Muscle layer of colon (tissue), 2 donors: ENCODE measurements around the gene INTS4.
A peak's percentile ranks its signal among the peaks of the same experiment; 100 is the strongest.
"Not testable (repeated sequence)": the region's sequence is repeated elsewhere in the genome, so short reads cannot be mapped to it uniquely, and the experiment has no call there.

Experiments used
- H3K27ac ChIP-seq: one replicate; pipeline ENCODE4 v1.7.0; 2013; ENCODE audit warnings: low read depth, mild to moderate bottlenecking, low read length, moderate library complexity
- H3K27me3 ChIP-seq, 2 donors: one replicate each; pipeline ENCODE4 v1.7.0; 2013; ENCODE audit warnings: low read length in 2 of 2, mild to moderate bottlenecking in 2 of 2; ENCODE audit not compliant: insufficient read depth in 2 of 2, control insufficient read depth in 1 of 2
- H3K36me3 ChIP-seq: one replicate; pipeline ENCODE4 v1.7.0; 2013; ENCODE audit warnings: mild to moderate bottlenecking, low read length; ENCODE audit not compliant: insufficient read depth
- H3K4me1 ChIP-seq: one replicate; pipeline ENCODE4 v1.7.0; 2013; ENCODE audit warnings: mild to moderate bottlenecking, low read length; ENCODE audit not compliant: insufficient read depth
- H3K4me3 ChIP-seq, 2 donors: one replicate each; pipeline ENCODE4 v1.7.0; 2013; ENCODE audit warnings: low read length in 2 of 2, low read depth in 1 of 2, mild to moderate bottlenecking in 1 of 2, moderate library complexity in 1 of 2
- H3K9ac ChIP-seq: one replicate; pipeline ENCODE4 v1.7.0; 2013; ENCODE audit warnings: low read length
- H3K9me3 ChIP-seq: one replicate; pipeline ENCODE4 v1.7.0; 2013; ENCODE audit warnings: mild to moderate bottlenecking, low read length
- donor health status: abdominal sarcoma.
- donor health status: Adenocarcinoma of cecum.

The INTS4 gene

DNA sequence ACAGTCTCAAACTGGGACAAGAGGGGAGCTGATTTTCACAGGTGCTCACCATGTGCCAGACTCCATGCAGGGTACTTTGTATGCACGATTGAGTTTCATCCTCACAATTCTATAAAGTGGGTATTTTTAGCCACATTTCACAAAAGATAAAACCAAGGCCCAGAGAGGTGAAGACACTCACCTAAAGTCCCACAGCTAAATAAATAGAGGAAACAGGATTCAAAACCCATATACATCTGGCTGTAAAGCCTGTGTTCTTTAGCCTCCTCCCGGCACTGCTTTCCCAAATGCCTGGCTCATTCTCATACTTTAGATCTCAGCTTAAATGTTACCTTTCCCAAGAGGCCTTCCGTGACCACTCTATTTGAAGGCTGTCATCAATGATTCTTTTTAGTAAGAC is 41.8 kb upstream of the INTS4 start:
- Histone ChIP-seq H3K27ac (no peak overlapping the region), H3K36me3 (no peaks in the 10 kb centered on the region), H3K9me3 (no peaks in the 10 kb centered on the region), H3K4me3 (no peak overlapping the region), H3K9ac (no peak overlapping the region), H3K27me3 (no peaks in the 10 kb centered on the region), H3K4me1 (peaks cover 22% of the 10 kb centered on the region)

DNA sequence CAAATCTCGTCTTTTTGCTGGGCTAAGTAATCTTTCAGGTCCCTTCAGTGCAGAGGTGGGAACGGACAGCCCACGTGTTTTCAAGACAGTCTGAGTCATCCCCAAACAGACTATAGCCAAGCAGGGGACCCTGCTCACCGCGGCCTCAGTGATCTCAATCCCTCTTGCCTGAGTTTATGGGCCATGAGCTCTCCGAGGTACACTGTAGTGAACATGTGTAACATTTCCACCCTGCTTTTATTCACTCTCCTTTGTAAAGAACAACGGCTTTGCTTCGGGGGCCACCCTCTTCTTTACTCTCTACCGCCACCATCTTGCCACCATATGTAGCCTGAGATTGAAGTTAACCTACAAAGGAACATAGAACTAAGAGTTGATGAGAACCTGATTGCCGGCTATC is 40.2 kb upstream of the INTS4 start:
- Histone ChIP-seq H3K27me3 (no peaks in the 10 kb centered on the region), H3K27ac (no peak overlapping the region), H3K4me1 (peaks cover 24% of the 10 kb centered on the region), H3K4me3 (no peak overlapping the region), H3K9me3 (no peaks in the 10 kb centered on the region), H3K9ac (no peak overlapping the region), H3K36me3 (no peaks in the 10 kb centered on the region)

DNA sequence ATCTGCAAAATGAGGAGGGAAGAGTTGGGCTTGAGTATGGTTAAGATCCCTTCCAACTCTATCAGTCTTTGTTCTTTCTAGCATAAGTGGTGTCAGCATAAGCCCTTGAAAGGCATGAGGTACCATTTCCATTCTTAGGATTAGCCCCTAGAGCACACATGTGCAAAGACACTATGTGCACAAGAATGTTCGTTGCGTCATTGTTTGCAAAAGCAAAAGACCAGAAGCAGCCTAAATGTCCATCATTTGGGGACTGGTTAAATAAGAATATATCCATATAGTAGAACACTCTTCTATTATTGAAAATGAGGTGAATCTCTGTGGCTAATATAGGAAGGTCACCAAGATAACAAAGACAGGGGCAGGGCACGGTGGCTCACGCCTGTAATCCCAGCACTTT is 38.6 kb upstream of the INTS4 start:
- Histone ChIP-seq H3K36me3 (no peaks in the 10 kb centered on the region), H3K9me3 (no peaks in the 10 kb centered on the region), H3K27ac (no peak overlapping the region), H3K27me3 (no peaks in the 10 kb centered on the region), H3K4me1 (peaks cover 22% of the 10 kb centered on the region), H3K4me3 (no peak overlapping the region), H3K9ac (no peak overlapping the region)

DNA sequence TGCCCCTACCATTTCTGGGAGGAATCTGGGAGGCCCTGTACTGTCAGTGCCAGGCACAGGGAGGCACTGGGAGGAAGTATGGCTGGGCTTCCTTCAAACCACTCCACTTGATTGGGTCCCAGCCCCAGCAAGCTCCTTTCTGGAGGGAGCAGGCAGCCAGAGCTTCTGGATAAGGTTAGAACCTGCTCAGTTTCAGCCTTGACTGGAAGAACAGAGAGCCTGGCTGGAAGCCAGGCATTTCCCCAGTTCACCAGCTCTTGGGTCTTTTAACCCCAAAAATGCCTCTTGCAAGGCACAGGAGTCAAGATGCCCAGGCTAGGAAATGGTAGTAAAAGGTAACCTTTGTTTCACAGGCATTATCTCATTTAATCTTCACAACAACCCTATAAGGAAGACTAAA is 37.6 kb upstream of the INTS4 start:
- no peak overlapping the region for H3K27ac ChIP-seq

DNA sequence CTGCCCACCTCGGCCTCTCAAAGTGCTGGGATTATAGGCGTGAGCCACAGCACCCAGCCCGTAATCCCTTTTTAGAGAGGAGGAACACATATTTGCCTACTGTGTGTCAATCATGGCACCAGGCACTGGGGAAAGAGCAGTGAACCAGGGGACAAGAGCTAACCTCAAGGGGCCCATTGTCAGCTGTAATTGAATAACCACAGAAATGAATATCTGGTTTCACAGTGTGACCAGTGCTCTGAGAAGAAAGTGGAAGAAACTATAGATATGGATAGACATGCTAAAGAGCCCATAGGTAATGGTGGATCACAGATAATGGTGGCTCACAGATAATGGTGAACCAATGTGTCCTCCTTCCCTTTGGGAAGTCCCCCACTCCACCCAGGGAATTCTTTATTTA is 37.2 kb upstream of the INTS4 start:
- H3K27ac ChIP-seq = no peak overlapping the region
- peaks cover 22% of the 10 kb centered on the region for H3K4me1 ChIP-seq

More for the DNA sequence above, 37.6 kb upstream of the INTS4 start:
- H3K4me3 ChIP-seq = no peak overlapping the region
- H3K36me3 ChIP-seq = no peaks in the 10 kb centered on the region
- H3K27me3 ChIP-seq = no peaks in the 10 kb centered on the region
- H3K9ac ChIP-seq = no peak overlapping the region
- H3K4me1 ChIP-seq = peaks cover 22% of the 10 kb centered on the region
- no peaks in the 10 kb centered on the region for H3K9me3 ChIP-seq

DNA sequence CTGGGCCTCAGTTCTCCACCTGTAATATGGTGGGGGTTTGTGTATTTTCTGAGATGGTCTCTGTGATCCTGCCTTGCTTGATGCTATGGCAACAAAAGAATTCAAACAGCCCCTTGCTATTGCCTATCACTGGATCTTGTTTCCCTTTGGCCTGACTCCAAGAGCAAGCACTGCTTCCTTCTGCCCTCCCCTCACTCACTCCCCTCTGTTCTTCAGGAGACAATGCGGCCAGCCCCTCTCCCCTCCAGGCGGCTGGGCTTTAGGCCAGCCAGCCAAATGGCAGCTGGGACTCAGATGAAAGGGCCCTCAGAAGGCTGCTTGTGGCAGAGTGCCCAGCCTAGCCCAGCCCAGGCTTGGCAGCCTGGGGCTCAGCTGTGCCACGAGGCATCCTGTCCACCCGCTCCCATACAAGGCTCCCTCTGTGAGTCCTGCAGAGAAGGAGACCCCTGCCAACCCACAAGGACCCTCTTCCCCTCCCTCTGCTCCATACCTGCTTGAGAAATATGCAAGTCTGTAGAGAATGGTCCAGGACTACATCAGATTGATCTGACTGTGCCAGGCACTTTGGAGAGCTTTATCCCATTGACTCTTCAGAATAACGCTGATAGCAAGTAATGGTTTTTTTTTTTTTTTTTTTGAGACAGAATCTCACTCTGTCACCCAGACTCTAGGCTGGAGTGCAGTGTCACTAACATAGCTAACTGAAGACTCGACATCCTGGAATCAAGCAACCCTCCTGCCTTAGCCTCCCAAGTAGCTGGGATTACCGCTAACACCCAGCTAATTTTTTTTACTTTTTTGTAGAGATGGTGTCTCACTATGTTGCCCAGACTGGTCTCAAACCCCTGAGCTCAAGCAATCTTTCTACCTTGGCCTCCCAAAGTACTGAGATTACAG is 36.2 kb upstream of the INTS4 start:
- H3K27me3 ChIP-seq = no peaks in the 10 kb centered on the region
- no peak overlapping the region for H3K4me3 ChIP-seq
- H3K9me3 ChIP-seq = no peaks in the 10 kb centered on the region
- H3K9ac ChIP-seq = no peak overlapping the region
- no peaks in the 10 kb centered on the region for H3K36me3 ChIP-seq
- peaks cover 22% of the 10 kb centered on the region for H3K4me1 ChIP-seq
- H3K27ac ChIP-seq = peak overlapping the region; percentile 58

More for the DNA sequence above, 37.2 kb upstream of the INTS4 start:
- Histone ChIP-seq H3K27me3 (no peaks in the 10 kb centered on the region), H3K4me3 (no peak overlapping the region), H3K9ac (no peak overlapping the region), H3K9me3 (no peaks in the 10 kb centered on the region), H3K36me3 (no peaks in the 10 kb centered on the region)

DNA sequence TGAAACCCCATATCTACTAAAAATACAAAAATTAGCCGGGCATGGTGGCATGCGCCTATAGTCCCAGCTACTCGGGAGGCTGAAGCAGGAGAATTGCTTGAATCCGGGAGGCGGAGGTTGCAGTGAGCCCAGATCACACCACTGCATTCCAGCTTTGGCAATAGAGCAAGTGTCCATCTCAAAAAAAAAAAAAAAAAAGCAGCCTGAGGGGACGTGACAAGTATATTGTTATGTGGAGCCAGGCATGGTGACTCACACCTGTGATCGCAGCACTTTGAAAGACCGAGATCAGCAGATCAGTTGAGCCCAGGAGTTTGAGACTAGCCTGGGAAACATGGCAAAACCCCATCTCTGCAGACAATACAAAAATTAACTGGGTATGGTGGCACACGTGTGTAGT is 34.0 kb upstream of the INTS4 start:
- not testable (repeated sequence) for H3K27ac ChIP-seq, H3K36me3 ChIP-seq, H3K9ac ChIP-seq, H3K4me3 ChIP-seq, H3K9me3 ChIP-seq, H3K27me3 ChIP-seq
- peaks cover 25% of the 10 kb centered on the region for H3K4me1 ChIP-seq

DNA sequence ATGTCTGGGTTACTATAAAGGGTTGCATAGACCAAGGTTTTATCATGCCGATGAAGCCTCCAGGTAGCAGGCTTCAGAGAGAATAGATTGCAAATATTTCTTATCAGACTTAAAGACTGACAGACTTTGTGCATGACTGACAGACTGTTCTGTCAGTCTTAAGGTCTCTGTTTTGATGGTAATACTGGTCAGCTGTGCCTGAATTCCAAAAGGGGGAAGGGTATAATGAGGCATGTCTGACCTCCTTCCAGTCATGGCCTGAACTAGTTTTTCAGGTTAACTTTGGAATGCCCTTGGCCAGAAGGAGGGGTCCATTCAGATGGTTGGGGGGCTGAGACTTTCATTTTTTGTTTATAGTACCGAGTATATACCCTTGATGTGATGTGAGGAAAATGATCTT is 33.3 kb upstream of the INTS4 start:
- no peaks in the 10 kb centered on the region for H3K9me3 ChIP-seq
- no peak overlapping the region for H3K27ac ChIP-seq
- H3K4me3 ChIP-seq = no peak overlapping the region
- H3K27me3 ChIP-seq = no peaks in the 10 kb centered on the region
- H3K4me1 ChIP-seq = peaks cover 26% of the 10 kb centered on the region
- H3K36me3 ChIP-seq = no peaks in the 10 kb centered on the region
- no peak overlapping the region for H3K9ac ChIP-seq

DNA sequence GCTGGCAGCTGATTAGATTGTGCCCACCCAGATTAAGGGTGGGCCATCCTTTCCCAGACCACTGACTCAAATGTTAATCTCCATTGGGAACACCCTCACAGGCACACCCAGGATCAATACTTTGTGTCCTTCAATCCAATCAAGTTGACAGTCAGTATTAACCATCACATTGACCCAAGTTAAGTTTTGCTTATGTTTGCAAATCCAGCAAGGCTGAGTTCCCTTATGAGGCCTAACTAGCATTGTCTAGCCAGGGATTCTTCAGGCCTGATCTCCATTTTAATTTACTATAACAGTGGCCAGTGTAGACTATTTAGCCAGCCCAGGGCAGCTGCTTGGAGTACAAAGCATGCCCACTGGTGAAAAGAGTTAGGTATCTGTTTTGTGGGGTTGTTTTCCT is 30.9 kb upstream of the INTS4 start:
- Histone ChIP-seq H3K27ac (no peak overlapping the region), H3K4me1 (peaks cover 15% of the 10 kb centered on the region), H3K4me3 (no peak overlapping the region), H3K9me3 (no peaks in the 10 kb centered on the region), H3K27me3 (no peaks in the 10 kb centered on the region), H3K36me3 (no peaks in the 10 kb centered on the region), H3K9ac (no peak overlapping the region)

DNA sequence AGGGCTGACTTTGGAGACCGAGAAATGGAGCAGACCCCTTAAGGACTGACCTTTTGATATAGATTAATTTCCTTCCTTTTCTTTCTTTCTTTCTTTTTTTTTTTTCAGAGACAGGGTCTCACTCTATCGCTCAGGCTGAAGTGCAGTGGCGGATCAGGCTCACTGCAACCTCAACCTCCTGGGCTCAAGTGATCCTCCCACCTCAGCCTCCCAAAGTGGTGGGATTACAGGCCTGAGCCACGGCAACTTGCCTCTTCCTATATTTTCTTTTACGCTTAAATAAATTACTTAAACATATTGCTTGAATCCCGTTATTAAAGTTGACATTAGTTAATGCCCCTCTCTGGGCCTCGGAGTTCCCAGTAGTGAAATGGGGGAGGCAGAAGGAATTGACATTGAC is 29.0 kb upstream of the INTS4 start:
- peak overlapping the region; percentile 56 for H3K27ac ChIP-seq
- no peaks in the 10 kb centered on the region for H3K9me3 ChIP-seq
- peak overlapping the region; percentile 61 to 66 for H3K4me3 ChIP-seq
- peaks cover 11% of the 10 kb centered on the region for H3K4me1 ChIP-seq
- no peaks in the 10 kb centered on the region for H3K27me3 ChIP-seq
- peak overlapping the region; percentile 39 for H3K9ac ChIP-seq
- no peaks in the 10 kb centered on the region for H3K36me3 ChIP-seq

DNA sequence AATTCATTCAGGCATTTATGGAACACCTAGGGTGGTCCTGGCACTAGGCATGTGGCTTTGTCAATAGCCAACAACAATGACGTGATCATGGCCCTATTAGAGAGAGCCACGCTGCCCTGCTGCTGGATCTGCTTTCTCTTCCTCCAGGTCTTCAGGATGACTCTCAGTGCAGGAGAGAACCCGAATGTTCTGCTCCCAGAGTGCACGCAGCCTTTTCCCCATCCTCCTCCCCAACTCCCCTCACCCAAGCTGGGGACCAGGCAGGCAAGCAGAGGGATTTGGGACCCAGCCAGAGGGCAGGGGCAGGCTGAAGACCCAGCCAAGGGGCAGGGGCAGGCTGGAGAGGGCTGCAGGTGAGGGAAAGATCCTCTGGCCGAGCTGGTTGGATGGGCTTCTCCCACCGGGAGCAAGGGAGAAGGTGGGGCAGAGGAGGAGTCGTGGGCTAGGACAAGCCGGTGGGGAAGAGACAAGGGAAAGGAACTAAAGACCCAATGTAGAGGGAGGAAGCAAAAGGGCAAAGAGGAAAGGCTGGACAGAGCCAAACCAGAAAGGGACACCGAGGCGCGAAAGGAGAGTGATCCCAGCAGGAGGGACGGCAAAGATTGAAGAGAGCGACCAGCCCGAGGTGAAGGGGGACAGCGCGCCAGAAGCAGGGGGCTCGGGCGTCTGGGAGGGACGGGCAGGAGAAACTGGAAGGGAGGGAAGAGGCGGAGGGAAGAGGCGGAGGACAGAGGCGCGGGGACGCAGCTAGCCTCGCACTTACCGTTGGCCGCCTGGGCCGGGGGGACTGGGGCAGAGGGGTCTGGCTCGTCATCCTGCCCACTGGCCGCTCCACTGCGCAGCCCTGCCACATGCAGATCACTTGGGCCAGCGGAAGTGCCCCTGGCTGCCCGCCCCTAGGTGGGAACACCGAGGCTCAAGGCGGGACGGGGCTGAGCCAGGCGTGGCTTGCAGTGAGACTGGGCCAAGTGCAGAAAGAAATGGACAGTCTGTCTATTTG is 28.2 kb upstream of the INTS4 start, which contains the start of gene KCTD14:
Gene KCTD14 (minus strand): TSS at position 880 of the 1,000 bp plus-strand sequence. CDS start 27 bp downstream, at position 853.
- peak within 1 kb of the TSS; percentile 56 for H3K27ac ChIP-seq
- no peaks in the 10 kb centered on the region for H3K27me3 ChIP-seq
- H3K4me1 ChIP-seq = peaks cover 11% of the 10 kb centered on the region
- H3K9ac ChIP-seq = peak within 1 kb of the TSS; percentile 39
- no peaks in the 10 kb centered on the region for H3K9me3 ChIP-seq
- no peaks in the 10 kb centered on the region for H3K36me3 ChIP-seq
- peak within 1 kb of the TSS; percentile 61 to 66 for H3K4me3 ChIP-seq
